SH-SY5Y (cell line): ENCODE measurements around the gene MRPL44.

Source experiments
- GATA2 ChIP-seq: IDR thresholded peaks from 2 replicates; pipeline ENCODE4 v1.6.1; 2011; ENCODE audit warnings: mild to moderate bottlenecking, low read depth, low read length
- GATA3 ChIP-seq: IDR thresholded peaks from 2 replicates; pipeline ENCODE4 v1.6.1; 2011; ENCODE audit warnings: low read depth, mild to moderate bottlenecking, low read length, moderate library complexity

DNA sequence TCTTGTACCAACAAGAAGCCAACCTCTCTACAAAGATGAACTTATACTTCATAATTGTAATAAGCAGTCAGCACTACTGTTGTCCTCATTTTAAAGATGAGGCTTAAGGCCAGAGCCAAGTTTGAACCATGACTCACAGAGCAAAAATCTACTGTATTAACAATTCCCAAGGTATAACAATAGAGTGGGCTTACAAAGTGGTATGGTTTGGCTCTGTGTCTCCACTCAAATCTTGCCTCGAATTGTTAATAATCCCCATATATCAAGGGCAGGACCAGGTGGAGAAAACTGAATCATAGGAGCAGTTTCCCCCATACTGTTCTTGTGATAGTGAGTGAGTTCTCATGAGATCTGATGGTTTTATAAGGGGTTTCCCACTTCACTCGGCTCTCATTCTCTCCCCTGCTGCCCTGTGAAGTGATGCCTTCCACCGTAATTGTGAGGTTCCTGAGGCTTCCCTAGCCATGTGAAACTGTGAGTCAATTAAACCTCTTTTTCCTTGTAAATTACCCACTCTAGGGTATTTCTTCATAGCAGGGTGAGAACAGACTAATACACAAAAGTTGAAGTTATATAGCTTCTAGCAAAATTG lies 19.5 kb downstream of the MRPL44 start:
- TF ChIP-seq GATA3, result no peak
- TF ChIP-seq GATA2, result no peak
